K562 (cell line): ENCODE data around the gene DENND2A. TPM values are rescaled to one million over a fixed set of nuclear protein-coding genes. Genes with fewer than 3 reads are reported as not detected.

Source experiments
- ATAC-seq: fragments of 200-7000 bp; cut with Tn5 transposase; 3 replicates; pipeline ENCODE4 v1.9.1; 2020; ENCODE audit warnings: moderate library complexity
- BruUV-seq: library from RNA; stranded (reverse); fragments of 400-500 nt; replicated peaks from 2 replicates; lab custom pipeline; 2021; lab: Mats Ljungman, UMichigan
- CTCF ChIA-PET: fragments of 300-600 bp; formaldehyde crosslinking; extraction: SDS; loops from one replicate; lab custom pipeline; 2021; ENCODE audit warnings: low intra/inter-chr PET ratio; lab: Yijun Ruan, JAX
- POLR2A ChIA-PET: fragments of 300-600, 350-650 bp; sonication (Branson Sonifier 250); formaldehyde crosslinking; extraction: SDS; loops from one replicate; lab custom pipeline; 2021; ENCODE audit warnings: antibody characterized with exemption, inconsistent platforms; lab: Yijun Ruan, JAX
- DNase-seq, 4 experiments: peaks; one replicate each; pipeline versions ENCODE4 v3.0.0 to v3.0.0-alpha.2; 2011 to 2018; ENCODE audit warnings: low spot score in 3 of 4, mixed read lengths in 3 of 4; ENCODE audit errors: extremely low read depth in 1 of 4
- FAIRE-seq: peaks from 2 replicates; lab custom pipeline; 2011; peaks lifted over from hg19 to GRCh38; lab: Jason Lieb, UNC
- H2AFZ ChIP-seq: 2 replicates; pipeline ENCODE4 v1.6.0; 2011; ENCODE audit warnings: low read depth, low read length, control low read depth, inconsistent platforms
- H3K27ac ChIP-seq: fragments of 200-600 bp; 3 replicates; pipeline ENCODE4 v1.8.0; 2011; ENCODE audit warnings: low read depth, mild to moderate bottlenecking, control low read depth, inconsistent platforms, low read length, moderate library complexity, mixed read lengths; ENCODE audit errors: extremely low read depth
- H3K27me3 ChIP-seq, 2 experiments: fragments of 300-600 bp in 1 of 2; 2 replicates in 1 of 2; 3 replicates in 1 of 2; pipeline versions ENCODE4 v1.6.0 to v1.8.0; 2011; ENCODE audit warnings: inconsistent platforms in 2 of 2, low read length in 2 of 2, mild to moderate bottlenecking in 1 of 2, mixed read lengths in 1 of 2, moderate library complexity in 1 of 2; ENCODE audit not compliant: control insufficient read depth in 2 of 2, insufficient read depth in 2 of 2
- H3K36me3 ChIP-seq: fragments of 300-600 bp; 3 replicates; pipeline ENCODE4 v1.8.0; 2011; ENCODE audit warnings: mild to moderate bottlenecking, low read length, inconsistent platforms; ENCODE audit not compliant: control insufficient read depth, insufficient read depth
- H3K4me1 ChIP-seq, 2 experiments: fragments of 200-600 bp in 1 of 2; replicated peaks in 1 of 2; 2 replicates in 1 of 2; 3 replicates in 1 of 2; pipeline versions ENCODE4 v1.5.1 to v1.8.0; 2011; ENCODE audit warnings: inconsistent platforms in 2 of 2, low read length in 2 of 2, mild to moderate bottlenecking in 1 of 2, mixed read lengths in 1 of 2, moderate library complexity in 1 of 2; ENCODE audit not compliant: control insufficient read depth in 2 of 2, insufficient read depth in 2 of 2
- H3K4me2 ChIP-seq: 2 replicates; pipeline ENCODE4 v1.6.1; 2011; ENCODE audit warnings: low read length, control low read depth, inconsistent platforms, mixed read lengths; ENCODE audit not compliant: insufficient read depth
- H3K4me3 ChIP-seq: fragments of 200-600 bp; sonication (generic), shearing (Covaris generic); 2 replicates; pipeline ENCODE4 v1.5.1; 2016; ENCODE audit warnings: control low read depth, inconsistent platforms
- H3K79me2 ChIP-seq: fragments of 200-600 bp; 3 replicates; pipeline ENCODE4 v1.8.0; 2011; ENCODE audit warnings: low read length, inconsistent platforms; ENCODE audit not compliant: control insufficient read depth, insufficient read depth
- H3K9ac ChIP-seq, 2 experiments: 2 replicates each; pipeline versions ENCODE4 v1.6.0 to v1.6.1; 2011; ENCODE audit warnings: low read depth in 2 of 2, low read length in 2 of 2, control low read depth in 1 of 2, inconsistent platforms in 1 of 2, mild to moderate bottlenecking in 1 of 2, mixed read lengths in 1 of 2; ENCODE audit not compliant: insufficient read depth in 1 of 2
- H3K9me1 ChIP-seq: one replicate; pipeline ENCODE4 v1.6.0; 2011; ENCODE audit warnings: inconsistent platforms, mild to moderate bottlenecking, low read length, moderate library complexity; ENCODE audit not compliant: control insufficient read depth, insufficient read depth
- H3K9me3 ChIP-seq: replicated peaks from 2 replicates; pipeline ENCODE4 v1.5.1; 2011; ENCODE audit warnings: low read depth, low read length, inconsistent platforms; ENCODE audit not compliant: control insufficient read depth, insufficient read depth
- H4K20me1 ChIP-seq: replicated peaks from 2 replicates; pipeline ENCODE4 v1.6.1; 2011; ENCODE audit warnings: low read length, inconsistent platforms, mixed read lengths; ENCODE audit not compliant: control insufficient read depth, insufficient read depth
- ETV6 ChIP-seq, 3 experiments: fragments of 150-350 bp in 1 of 3; sonication (generic) in 1 of 3; formaldehyde crosslinking in 1 of 3; IDR thresholded peaks; 2 replicates each; pipeline versions ENCODE4 v1.6.1 to v1.8.0; 2014 to 2022; ENCODE audit warnings: borderline replicate concordance in 2 of 3, low read depth in 2 of 3, antibody characterized with exemption in 1 of 3, low read length in 1 of 3, mild to moderate bottlenecking in 1 of 3, missing genetic modification reagents in 1 of 3
- FOXP1 ChIP-seq: sonication (generic); formaldehyde crosslinking; IDR thresholded peaks from 2 replicates; pipeline ENCODE4 v1.8.0; 2022; ENCODE audit warnings: mild to moderate bottlenecking, missing genetic modification reagents
- NRF1 ChIP-seq, 2 experiments: fragments of 450-650 bp; IDR thresholded peaks in 1 of 2; conservative IDR thresholded peaks in 1 of 2; 2 replicates each; pipeline ENCODE4 v1.6.1; 2014; ENCODE audit warnings: mild to moderate bottlenecking in 2 of 2
- ZNF347 ChIP-seq: fragments of 450-650 bp; formaldehyde crosslinking; IDR thresholded peaks from 2 replicates; pipeline ENCODE4 v1.4.0; 2020; ENCODE audit warnings: low read depth, mild to moderate bottlenecking, moderate library complexity
- ZNF75A ChIP-seq: fragments of 450-650 bp; formaldehyde crosslinking; IDR thresholded peaks from 2 replicates; pipeline ENCODE4 v1.4.0; 2020; ENCODE audit warnings: mild to moderate bottlenecking
- ZNF77 ChIP-seq: fragments of 250-450 bp; sonication (Bioruptor Pico); IDR thresholded peaks from 2 replicates; pipeline ENCODE4 v1.5.0; 2020
- WGBS: fragments of 100-300 bp; shearing (Covaris generic); methylation state at CpG from one replicate; pipeline ENCODE4 v1.1.6; 2016; ENCODE audit warnings: low coverage, mixed read lengths; ENCODE audit not compliant: insufficient coverage; ENCODE audit errors: missing lambda C conversion rate; 5-methylcytosine and 5-hydroxymethylcytosine counted together
- in situ Hi-C: fragments of 300-500 bp; cut with MboI; formaldehyde crosslinking; loops from 4 replicates; pipeline ENCODE4 v1.15.0; 2018; ENCODE audit warnings: inconsistent platforms, mixed read lengths
- intact Hi-C: fragments of 100-400 bp; cut with micrococcal nuclease; formaldehyde crosslinking; loops from 2 replicates; pipeline ENCODE4 v1.14.2; 2022
- polyA plus RNA-seq, 8 experiments: library from polyadenylated mRNA; depleted of rRNA in 4 of 8; stranded (reverse) in 5 of 8; unstranded in 3 of 8; fragments of >200 nt; fragmentation: Nextera tagmentation in 2 of 8; fragmentation: Illumina TruSeq in 1 of 8; extraction: Ambion mirVana in 2 of 8; extraction: Trizol in 1 of 8; gene quantifications; 2 replicates each; pipeline versions ENCODE4 v1.2.1 to v1.2.3, GENCODE V29; 2011 to 2014; ENCODE audit warnings: inconsistent platforms in 1 of 8, missing spikeins in 1 of 8
- total RNA-seq, 7 experiments: library from RNA; depleted of rRNA in 6 of 7; stranded (reverse); fragments of >200 nt in 6 of 7; fragmentation: Illumina TruSeq in 2 of 7; extraction: Trizol in 2 of 7; gene quantifications; 2 replicates each; pipeline versions ENCODE4 v1.2.1 to v1.2.3, GENCODE V29; 2011 to 2021; ENCODE audit warnings: low replicate concordance in 1 of 7
- TF ChIP-seq, protein P1 (sequence below): fragments of 450-650 bp; formaldehyde crosslinking; IDR thresholded peaks from 2 replicates; pipeline ENCODE4 v1.4.0; 2020; ENCODE audit warnings: mild to moderate bottlenecking, moderate library complexity
- TF ChIP-seq, protein P2 (sequence below): sonication (generic); formaldehyde crosslinking; IDR thresholded peaks from 2 replicates; pipeline ENCODE4 v1.8.1; 2023; ENCODE audit warnings: mild to moderate bottlenecking, missing genetic modification reagents, moderate library complexity
- TF ChIP-seq, protein P3 (sequence below), 2 experiments: IDR thresholded peaks; 2 replicates each; pipeline ENCODE4 v1.6.1; 2011; ENCODE audit warnings: borderline replicate concordance in 1 of 2, control low read depth in 1 of 2, low read depth in 1 of 2, low read length in 1 of 2, mild to moderate bottlenecking in 1 of 2, mixed read lengths in 1 of 2, moderate library complexity in 1 of 2; ENCODE audit not compliant: insufficient read depth in 1 of 2, insufficient read length in 1 of 2, poor library complexity in 1 of 2, severe bottlenecking in 1 of 2; ENCODE audit errors: extremely low read depth in 1 of 2
- TF ChIP-seq, protein P4 (sequence below): fragments of 250-450 bp; sonication (Bioruptor Pico); IDR thresholded peaks from 2 replicates; pipeline ENCODE4 v1.5.0; 2020; ENCODE audit warnings: mild to moderate bottlenecking, borderline replicate concordance

DENND2A gene
- total and polyA plus RNA-seq, 9 of the 15 experiments (the other 6 are each of a cell fraction or from before 2014, with no cell fraction given) = not detected

DNA sequence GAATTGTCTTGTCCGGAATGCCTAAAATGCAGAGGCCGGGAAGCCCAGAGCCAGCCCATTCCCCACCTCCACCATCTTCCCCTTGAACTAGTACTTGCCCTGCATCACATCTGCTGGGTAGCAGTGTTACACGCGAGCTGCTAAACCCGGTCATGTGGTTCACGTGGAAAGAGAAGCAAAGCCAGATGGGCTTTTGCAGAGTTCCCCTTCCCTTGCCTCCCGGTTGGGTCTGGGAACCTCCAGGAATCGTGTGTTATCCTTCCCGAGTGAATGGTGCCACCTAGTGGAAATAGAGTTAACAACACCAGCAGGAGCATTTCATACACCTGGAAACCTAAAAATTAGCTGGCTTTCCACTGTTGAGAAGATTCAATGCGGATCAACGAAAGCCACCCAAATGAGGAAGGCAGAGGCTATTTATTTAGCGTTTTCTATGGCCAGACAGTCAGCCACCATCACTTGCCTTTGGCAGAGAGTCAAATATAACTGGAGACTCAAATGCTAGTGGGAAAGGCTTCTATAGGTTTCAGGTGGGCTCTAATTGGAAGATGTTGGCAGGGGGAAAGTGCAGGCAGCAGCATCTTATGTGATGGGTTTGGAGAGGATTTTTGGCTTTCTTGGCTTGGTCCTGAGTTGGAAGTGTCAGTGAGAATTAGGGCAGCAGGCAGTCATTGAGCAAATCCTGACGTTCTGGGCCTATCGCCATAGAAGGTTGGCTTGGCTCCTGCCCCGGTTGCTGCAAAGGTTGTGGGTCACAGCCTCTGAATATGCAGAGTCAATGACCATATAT, 12.9 kb upstream of the DENND2A start (continued):
- TF ChIP-seq ZNF75A = no peak
- TF ChIP-seq, protein P1, sequence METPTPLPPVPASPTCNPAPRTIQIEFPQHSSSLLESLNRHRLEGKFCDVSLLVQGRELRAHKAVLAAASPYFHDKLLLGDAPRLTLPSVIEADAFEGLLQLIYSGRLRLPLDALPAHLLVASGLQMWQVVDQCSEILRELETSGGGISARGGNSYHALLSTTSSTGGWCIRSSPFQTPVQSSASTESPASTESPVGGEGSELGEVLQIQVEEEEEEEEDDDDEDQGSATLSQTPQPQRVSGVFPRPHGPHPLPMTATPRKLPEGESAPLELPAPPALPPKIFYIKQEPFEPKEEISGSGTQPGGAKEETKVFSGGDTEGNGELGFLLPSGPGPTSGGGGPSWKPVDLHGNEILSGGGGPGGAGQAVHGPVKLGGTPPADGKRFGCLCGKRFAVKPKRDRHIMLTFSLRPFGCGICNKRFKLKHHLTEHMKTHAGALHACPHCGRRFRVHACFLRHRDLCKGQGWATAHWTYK (CRISPR knock-in tag) = no peak

DNA sequence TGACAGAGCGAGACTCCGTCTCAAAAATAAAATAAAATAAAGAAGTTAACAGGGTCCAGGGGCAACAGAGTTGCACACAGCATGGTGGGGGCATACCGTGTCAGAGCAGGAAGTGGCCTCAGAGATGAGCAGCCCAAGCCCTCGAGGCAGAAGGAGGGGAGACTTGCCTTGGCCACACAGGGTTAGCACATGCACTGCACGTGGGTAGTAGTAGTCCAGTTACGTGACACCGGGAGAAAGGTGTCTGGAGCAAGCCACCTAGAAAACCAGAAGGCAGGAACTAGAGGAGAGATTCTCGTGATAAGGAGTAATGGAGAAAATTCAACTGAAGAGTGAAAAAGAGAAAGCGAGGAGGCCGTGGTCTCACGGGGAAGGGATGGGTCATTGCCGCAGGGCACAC, 9.8 kb upstream of the DENND2A start:
- ChIA-PET POLR2A (no interaction called here), CTCF (interaction anchor here (1.1 kb wide), 1 partner anchor 132 kb away, joined by 4 read pairs; no protein-coding TSS in a partner anchor)
- in situ Hi-C loops = no loop called here
- no peak for TF ChIP-seq ZNF77 (CRISPR knock-in tag)
- TF ChIP-seq, protein P2, sequence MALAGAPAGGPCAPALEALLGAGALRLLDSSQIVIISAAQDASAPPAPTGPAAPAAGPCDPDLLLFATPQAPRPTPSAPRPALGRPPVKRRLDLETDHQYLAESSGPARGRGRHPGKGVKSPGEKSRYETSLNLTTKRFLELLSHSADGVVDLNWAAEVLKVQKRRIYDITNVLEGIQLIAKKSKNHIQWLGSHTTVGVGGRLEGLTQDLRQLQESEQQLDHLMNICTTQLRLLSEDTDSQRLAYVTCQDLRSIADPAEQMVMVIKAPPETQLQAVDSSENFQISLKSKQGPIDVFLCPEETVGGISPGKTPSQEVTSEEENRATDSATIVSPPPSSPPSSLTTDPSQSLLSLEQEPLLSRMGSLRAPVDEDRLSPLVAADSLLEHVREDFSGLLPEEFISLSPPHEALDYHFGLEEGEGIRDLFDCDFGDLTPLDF = no peak
- no peak for TF ChIP-seq NRF1 (conservative IDR thresholded peaks at IDR 0.05 in 1 of 2, IDR thresholded peaks at IDR 0.05 in 1 of 2)
- no peak for TF ChIP-seq ZNF347
- TF ChIP-seq, protein P3, sequence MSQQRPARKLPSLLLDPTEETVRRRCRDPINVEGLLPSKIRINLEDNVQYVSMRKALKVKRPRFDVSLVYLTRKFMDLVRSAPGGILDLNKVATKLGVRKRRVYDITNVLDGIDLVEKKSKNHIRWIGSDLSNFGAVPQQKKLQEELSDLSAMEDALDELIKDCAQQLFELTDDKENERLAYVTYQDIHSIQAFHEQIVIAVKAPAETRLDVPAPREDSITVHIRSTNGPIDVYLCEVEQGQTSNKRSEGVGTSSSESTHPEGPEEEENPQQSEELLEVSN (IDR thresholded peaks at IDR 0.05; ENCODE audit: borderline replicate concordance in 1 of 2, extremely low read depth in 1 of 2, insufficient read depth in 1 of 2, insufficient read length in 1 of 2, low read depth in 1 of 2, low read length in 1 of 2, poor library complexity in 1 of 2, severe bottlenecking in 1 of 2) = peak in 1 of 2 experiments; percentile 74
- TF ChIP-seq, protein P4, sequence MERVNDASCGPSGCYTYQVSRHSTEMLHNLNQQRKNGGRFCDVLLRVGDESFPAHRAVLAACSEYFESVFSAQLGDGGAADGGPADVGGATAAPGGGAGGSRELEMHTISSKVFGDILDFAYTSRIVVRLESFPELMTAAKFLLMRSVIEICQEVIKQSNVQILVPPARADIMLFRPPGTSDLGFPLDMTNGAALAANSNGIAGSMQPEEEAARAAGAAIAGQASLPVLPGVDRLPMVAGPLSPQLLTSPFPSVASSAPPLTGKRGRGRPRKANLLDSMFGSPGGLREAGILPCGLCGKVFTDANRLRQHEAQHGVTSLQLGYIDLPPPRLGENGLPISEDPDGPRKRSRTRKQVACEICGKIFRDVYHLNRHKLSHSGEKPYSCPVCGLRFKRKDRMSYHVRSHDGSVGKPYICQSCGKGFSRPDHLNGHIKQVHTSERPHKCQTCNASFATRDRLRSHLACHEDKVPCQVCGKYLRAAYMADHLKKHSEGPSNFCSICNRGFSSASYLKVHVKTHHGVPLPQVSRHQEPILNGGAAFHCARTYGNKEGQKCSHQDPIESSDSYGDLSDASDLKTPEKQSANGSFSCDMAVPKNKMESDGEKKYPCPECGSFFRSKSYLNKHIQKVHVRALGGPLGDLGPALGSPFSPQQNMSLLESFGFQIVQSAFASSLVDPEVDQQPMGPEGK (CRISPR knock-in tag) = no peak
- TF ChIP-seq ETV6 (IDR thresholded peaks at IDR 0.05; ENCODE audit: borderline replicate concordance in 1 of 2, low read depth in 2 of 2, low read length in 1 of 2) = no peak
- TF ChIP-seq ETV6 (CRISPR knock-in tag; IDR thresholded peaks at IDR 0.05; ENCODE audit: borderline replicate concordance) = 0 out of 2 replicates have a peak, but pooled peaks have one; percentile 23
- 0 out of 2 replicates have a peak, but pooled peaks have one; percentile 29 for TF ChIP-seq FOXP1 (CRISPR knock-in tag)

More for the DNA sequence above, 9.8 kb upstream of the DENND2A start:
- Histone ChIP-seq H4K20me1 (peaks cover 8% of the 10 kb centered on the region), H3K4me1 (no peaks in the 10 kb centered on the region; a peak in 1 of 5 replicates), H3K4me3 (no peak overlapping the region), H3K9me3 (no peaks in the 10 kb centered on the region), H3K36me3 (no peaks in the 10 kb centered on the region), H3K9me1 (no peaks in the 10 kb centered on the region), H3K9ac (no peak overlapping the region), H3K4me2 (no peak overlapping the region), H3K27me3 (peaks cover 25 to 73% of the 10 kb centered on the region in 2 experiments; a peak in 4 of 5 replicates), H2AFZ (peak overlapping the region; percentile 33; the same call in 1 of the 2 replicates), H3K79me2 (no peaks in the 10 kb centered on the region), H3K27ac (no peak overlapping the region)
- FAIRE-seq (no peak), ATAC-seq (no peak), DNase-seq (no peak)
- BruUV-seq = no TSS peak
- 23% methylated on average over 12 of the region's 12 CpGs for WGBS
- intact Hi-C loops = loop anchor here (5.0 to 10.0 kb wide), 3 partner anchors 328 to 643 kb away; partner anchors contain the start of gene KDM7A
